Karpas-422 (cell line): Measurements from ENCODE around the gene SERPIND1. TPM values are rescaled to one million over a fixed set of nuclear protein-coding genes. Genes with fewer than 3 reads are reported as not detected.

Source experiments
- DNase-seq: peaks from one replicate; pipeline ENCODE4 v3.0.0-alpha.2; 2015
- H2AFZ ChIP-seq: fragments of 200-600 bp; sonication (generic); 2 replicates; pipeline ENCODE4 v1.6.1; 2014; ENCODE audit warnings: antibody characterized with exemption, low read length, mixed read lengths
- H3K27ac ChIP-seq: fragments of 200-600 bp; sonication (generic); 2 replicates; pipeline ENCODE4 v1.5.1; 2014; ENCODE audit warnings: mild to moderate bottlenecking, low read length, moderate library complexity
- H3K27me3 ChIP-seq: fragments of 200-600 bp; sonication (generic); 2 replicates; pipeline ENCODE4 v1.6.1; 2014; ENCODE audit warnings: low read length, mixed read lengths
- H3K36me3 ChIP-seq: fragments of 200-600 bp; sonication (generic); 2 replicates; pipeline ENCODE4 v1.6.1; 2014; ENCODE audit warnings: low read length, mixed read lengths; ENCODE audit not compliant: insufficient read depth
- H3K4me1 ChIP-seq: fragments of 200-600 bp; sonication (generic); 2 replicates; pipeline ENCODE4 v1.6.1; 2014; ENCODE audit warnings: mild to moderate bottlenecking, low read length, mixed read lengths
- H3K4me2 ChIP-seq: fragments of 200-600 bp; sonication (generic); 2 replicates; pipeline ENCODE4 v1.6.1; 2014; ENCODE audit warnings: low read length, low read depth, mild to moderate bottlenecking; ENCODE audit not compliant: poor library complexity, severe bottlenecking
- H3K4me3 ChIP-seq: fragments of 200-600 bp; sonication (generic); 2 replicates; pipeline ENCODE4 v1.5.1; 2014; ENCODE audit warnings: mild to moderate bottlenecking, antibody characterized with exemption, low read length, mixed read lengths
- H3K79me2 ChIP-seq: fragments of 200-600 bp; sonication (generic); 2 replicates; pipeline ENCODE4 v1.6.1; 2014; ENCODE audit warnings: mild to moderate bottlenecking, low read length, mixed read lengths
- H3K9ac ChIP-seq: fragments of 200-600 bp; sonication (generic); 2 replicates; pipeline ENCODE4 v1.6.0; 2014; ENCODE audit warnings: low read length
- H3K9me2 ChIP-seq: fragments of 200-600 bp; sonication (generic), shearing (Covaris generic); replicated peaks from 2 replicates; pipeline ENCODE4 v1.6.0; 2014; ENCODE audit warnings: mild to moderate bottlenecking, low read length, moderate library complexity; ENCODE audit not compliant: insufficient read depth
- H3K9me3 ChIP-seq: fragments of 300-700, 200-600 bp; sonication (generic); 2 replicates; pipeline ENCODE4 v1.6.1; 2014; ENCODE audit warnings: low read length, mixed read lengths
- H4K20me1 ChIP-seq: fragments of 200-600 bp; sonication (generic); 2 replicates; pipeline ENCODE4 v1.6.1; 2014; ENCODE audit warnings: mild to moderate bottlenecking, antibody characterized with exemption, low read length, low read depth; ENCODE audit not compliant: insufficient read depth
- total RNA-seq: library from RNA; depleted of rRNA; stranded (reverse); fragments of >200 nt; shearing (Covaris generic); gene quantifications from 2 replicates; pipeline ENCODE4 v1.2.3, GENCODE V29; 2014; ENCODE audit warnings: low replicate concordance

SERPIND1 gene
- total RNA-seq, 1 experiment from 2014 or later: not detected

GRCh38 chr22:20775342-20775895, 1.5 kb downstream of the SERPIND1 start:
- no peaks in the 10 kb centered on the region; the same call in 1 of the 2 replicates for H3K36me3 ChIP-seq
- H3K4me1 ChIP-seq: peaks cover 4% of the 10 kb centered on the region
- no peaks in the 10 kb centered on the region for H3K9me3 ChIP-seq
- H2AFZ ChIP-seq: no peak overlapping the region
- H3K27me3 ChIP-seq: no peaks in the 10 kb centered on the region
- H3K4me3 ChIP-seq: no peak overlapping the region
- H3K9ac ChIP-seq: no peak overlapping the region
- H4K20me1 ChIP-seq: no peaks in the 10 kb centered on the region
- H3K9me2 ChIP-seq: no peaks in the 10 kb centered on the region
- no peaks in the 10 kb centered on the region for H3K79me2 ChIP-seq
- no peak for DNase-seq
- H3K4me2 ChIP-seq: no peak overlapping the region
- no peak overlapping the region for H3K27ac ChIP-seq

- Histone ChIP-seq H3K27ac (no peak overlapping the region), H3K9ac (no peak overlapping the region), H3K79me2 (no peaks in the 10 kb centered on the region), H2AFZ (no peak overlapping the region), H4K20me1 (0 out of 2 replicates have a peak, but pooled peaks cover 5% of the 10 kb centered on the region), H3K9me2 (no peaks in the 10 kb centered on the region), H3K4me3 (no peak overlapping the region), H3K36me3 (no peaks in the 10 kb centered on the region; the same call in 1 of the 2 replicates), H3K4me2 (no peak overlapping the region), H3K4me1 (peaks cover 4% of the 10 kb centered on the region), H3K27me3 (no peaks in the 10 kb centered on the region), H3K9me3 (no peaks in the 10 kb centered on the region)
- DNase-seq: no peak
Observed at GRCh38 chr22:20776624-20777405, 2.9 kb downstream of the SERPIND1 start.

GRCh38 chr22:20777420-20778177, 3.7 kb downstream of the SERPIND1 start:
- H3K79me2 ChIP-seq: no peaks in the 10 kb centered on the region
- H3K9ac ChIP-seq: no peak overlapping the region
- DNase-seq: no peak
- 0 out of 2 replicates have a peak, but pooled peaks cover 7% of the 10 kb centered on the region for H4K20me1 ChIP-seq
- H3K9me3 ChIP-seq: no peaks in the 10 kb centered on the region
- H3K36me3 ChIP-seq: no peaks in the 10 kb centered on the region; the same call in 1 of the 2 replicates
- H3K9me2 ChIP-seq: no peaks in the 10 kb centered on the region
- no peaks in the 10 kb centered on the region for H3K27me3 ChIP-seq
- H3K4me3 ChIP-seq: no peak overlapping the region
- peaks cover 4% of the 10 kb centered on the region for H3K4me1 ChIP-seq
- H2AFZ ChIP-seq: no peak overlapping the region
- no peak overlapping the region for H3K4me2 ChIP-seq
- no peak overlapping the region for H3K27ac ChIP-seq

- no peak overlapping the region for H3K4me2 ChIP-seq
- no peak overlapping the region for H3K4me3 ChIP-seq
- peaks cover 19% of the 10 kb centered on the region for H3K4me1 ChIP-seq
- H3K36me3 ChIP-seq: no peaks in the 10 kb centered on the region; the same call in 1 of the 2 replicates
- H3K27ac ChIP-seq: no peak overlapping the region
- H3K9me3 ChIP-seq: no peaks in the 10 kb centered on the region
- no peak for DNase-seq
- no peak overlapping the region for H2AFZ ChIP-seq
- H3K27me3 ChIP-seq: no peaks in the 10 kb centered on the region
- no peaks in the 10 kb centered on the region for H3K9me2 ChIP-seq
- H4K20me1 ChIP-seq: peaks cover 7% of the 10 kb centered on the region; the same call in 1 of the 2 replicates
- no peaks in the 10 kb centered on the region; the same call in 1 of the 2 replicates for H3K79me2 ChIP-seq
- H3K9ac ChIP-seq: no peak overlapping the region
Observed at GRCh38 chr22:20779014-20779817, 5.3 kb downstream of the SERPIND1 start.

GRCh38 chr22:20779818-20780158, 5.9 kb downstream of the SERPIND1 start:
- H3K4me2 ChIP-seq: no peak overlapping the region

GRCh38 chr22:20781272-20781990, 7.5 kb downstream of the SERPIND1 start:
- Histone ChIP-seq H3K27ac (no peak overlapping the region), H3K4me3 (no peak overlapping the region), H3K9ac (no peak overlapping the region), H2AFZ (no peak overlapping the region), H3K27me3 (no peaks in the 10 kb centered on the region), H3K4me1 (peaks cover 26% of the 10 kb centered on the region), H3K9me2 (no peaks in the 10 kb centered on the region), H3K9me3 (no peaks in the 10 kb centered on the region), H3K79me2 (no peaks in the 10 kb centered on the region; the same call in 1 of the 2 replicates), H3K36me3 (no peaks in the 10 kb centered on the region; the same call in 1 of the 2 replicates), H3K4me2 (no peak overlapping the region), H4K20me1 (peaks cover 7% of the 10 kb centered on the region; the same call in 1 of the 2 replicates)
- no peak for DNase-seq

More at GRCh38 chr22:20779818-20780158, 5.9 kb downstream of the SERPIND1 start:
- H3K9me2 ChIP-seq: no peaks in the 10 kb centered on the region
- no peak overlapping the region for H2AFZ ChIP-seq
- H3K27ac ChIP-seq: no peak overlapping the region
- no peak overlapping the region for H3K9ac ChIP-seq
- no peaks in the 10 kb centered on the region for H3K27me3 ChIP-seq
- H3K9me3 ChIP-seq: no peaks in the 10 kb centered on the region
- H3K4me3 ChIP-seq: no peak overlapping the region
- H4K20me1 ChIP-seq: peaks cover 7% of the 10 kb centered on the region; the same call in 1 of the 2 replicates
- H3K4me1 ChIP-seq: peaks cover 25% of the 10 kb centered on the region
- H3K36me3 ChIP-seq: no peaks in the 10 kb centered on the region; the same call in 1 of the 2 replicates
- no peaks in the 10 kb centered on the region; the same call in 1 of the 2 replicates for H3K79me2 ChIP-seq
- DNase-seq: no peak

GRCh38 chr22:20782083-20782482, 8.2 kb downstream of the SERPIND1 start:
- H3K9me2 ChIP-seq: no peaks in the 10 kb centered on the region
- H3K79me2 ChIP-seq: no peaks in the 10 kb centered on the region; the same call in 1 of the 2 replicates
- H3K27ac ChIP-seq: no peak overlapping the region
- H3K4me1 ChIP-seq: peaks cover 26% of the 10 kb centered on the region
- H4K20me1 ChIP-seq: peaks cover 7% of the 10 kb centered on the region; the same call in 1 of the 2 replicates
- no peak for DNase-seq
- no peaks in the 10 kb centered on the region; the same call in 1 of the 2 replicates for H3K36me3 ChIP-seq
- no peaks in the 10 kb centered on the region for H3K9me3 ChIP-seq
- no peak overlapping the region for H3K4me3 ChIP-seq
- H3K4me2 ChIP-seq: no peak overlapping the region
- no peaks in the 10 kb centered on the region for H3K27me3 ChIP-seq
- no peak overlapping the region for H3K9ac ChIP-seq
- H2AFZ ChIP-seq: no peak overlapping the region
